HG03354 (cell line): ENCODE results near the gene ETFDH.
"Not testable (repeated sequence)": the region's sequence is repeated elsewhere in the genome, so short reads cannot be mapped to it uniquely, and the experiment has no call there.

Experiments used
- ATAC-seq: cut with Tn5 transposase; IDR thresholded peaks from one replicate; pipeline ENCODE4 v1.9.1; 2021; ENCODE audit warnings: mild to moderate bottlenecking; ENCODE audit not compliant: unreplicated experiment, poor library complexity, severe bottlenecking

ETFDH gene

GRCh38 chr4:158673633-158674032, 1.5 kb downstream of the ETFDH start:
- ATAC-seq = no peak

GRCh38 chr4:158676076-158676475, 4.0 kb downstream of the ETFDH start:
- no peak for ATAC-seq

GRCh38 chr4:158678767-158679166, 6.7 kb downstream of the ETFDH start:
- no peak for ATAC-seq

- no peak for ATAC-seq
These were observed 9.5 kb downstream of the ETFDH start for GRCh38 chr4:158681629-158682028.

- no peak for ATAC-seq
These were observed 10.0 kb downstream of the ETFDH start for GRCh38 chr4:158682066-158682465.

- ATAC-seq = no peak
These were observed 16.7 kb downstream of the ETFDH start for GRCh38 chr4:158688813-158689212.

- no peak for ATAC-seq
These were observed 32.2 kb downstream of the ETFDH start for GRCh38 chr4:158704274-158704673.

- ATAC-seq = no peak
These were observed 38.7 kb downstream of the ETFDH start for GRCh38 chr4:158710814-158711213.

- not testable (repeated sequence) for ATAC-seq
These were observed 40.5 kb downstream of the ETFDH start for GRCh38 chr4:158712622-158713021.

GRCh38 chr4:158714937-158715336, 42.8 kb downstream of the ETFDH start:
- ATAC-seq = no peak

GRCh38 chr4:158715802-158716201, 43.7 kb downstream of the ETFDH start:
- no peak for ATAC-seq

GRCh38 chr4:158721680-158722079, 49.6 kb downstream of the ETFDH start:
- ATAC-seq = no peak

GRCh38 chr4:158722291-158722916, 50.3 kb downstream of the ETFDH start:
- ATAC-seq = peak; percentile 18

- peak; percentile 99 for ATAC-seq
These were observed 51.1 kb downstream of the ETFDH start, which contains the start of gene PPID for GRCh38 chr4:158722917-158723793. Gene PPID (minus strand): TSS chr4:158723396. CDS start chr4:158723288, 108 bp downstream.

- no peak for ATAC-seq
These were observed 52.5 kb downstream of the ETFDH start for GRCh38 chr4:158724637-158725036.

- no peak for ATAC-seq
These were observed 54.5 kb downstream of the ETFDH start for GRCh38 chr4:158726633-158727032.

- no peak for ATAC-seq
These were observed 56.1 kb downstream of the ETFDH start for GRCh38 chr4:158728236-158728635.

GRCh38 chr4:158729716-158730559, 57.8 kb downstream of the ETFDH start:
- ATAC-seq = peak; percentile 88

- ATAC-seq = no peak
These were observed 66.8 kb downstream of the ETFDH start for GRCh38 chr4:158738866-158739265.

GRCh38 chr4:158739600-158739999, 67.5 kb downstream of the ETFDH start:
- no peak for ATAC-seq
